ENCODE data around the gene RTL10.

The RTL10 gene

DNA sequence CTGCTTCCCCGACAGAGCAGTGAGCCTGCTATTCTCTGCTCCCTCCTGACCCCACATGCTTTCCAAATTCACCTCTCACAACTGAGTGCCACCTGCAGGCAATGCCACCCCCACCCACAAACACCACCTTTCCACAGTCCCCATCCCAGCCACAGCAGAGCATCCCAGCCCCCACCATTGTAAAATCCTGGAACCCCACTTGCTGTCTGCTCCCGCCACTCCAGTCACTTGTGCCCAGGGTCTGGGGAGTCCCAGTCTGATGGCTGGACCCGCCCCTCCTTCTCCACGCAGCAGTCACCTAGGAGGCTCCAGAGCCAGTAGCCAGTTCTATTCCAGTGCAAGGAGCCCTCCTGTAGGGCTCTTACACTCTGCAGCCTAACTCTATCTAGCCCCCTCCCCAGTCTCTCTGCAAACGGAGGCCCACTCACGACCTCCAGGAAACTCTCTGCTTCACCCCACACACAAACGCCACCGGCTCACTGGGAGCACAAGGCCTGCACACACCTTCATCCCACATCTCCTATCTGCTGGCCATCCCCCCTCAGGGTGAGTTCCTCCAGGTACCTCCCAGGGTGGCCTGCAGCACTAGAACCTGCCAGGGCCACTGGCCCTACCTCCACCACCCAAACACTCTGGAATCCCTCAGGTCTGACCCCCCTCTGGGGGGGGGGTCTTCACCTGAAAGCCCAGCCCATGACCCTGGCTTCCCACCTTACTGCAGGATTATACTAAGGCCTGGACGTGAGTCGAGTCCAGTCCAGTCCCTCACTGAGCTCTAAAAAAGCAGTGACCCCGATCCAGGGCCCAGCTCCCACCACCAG, 1.4 kb downstream of the RTL10 start:
- FAIRE-seq, result no peak
- DNase-seq (ENCODE audit: insufficient read length, low spot score), result no peak
- no peak for TF ChIP-seq POLR2A (IDR thresholded peaks at IDR 0.05; ENCODE audit: low read depth, low read length)

DNA sequence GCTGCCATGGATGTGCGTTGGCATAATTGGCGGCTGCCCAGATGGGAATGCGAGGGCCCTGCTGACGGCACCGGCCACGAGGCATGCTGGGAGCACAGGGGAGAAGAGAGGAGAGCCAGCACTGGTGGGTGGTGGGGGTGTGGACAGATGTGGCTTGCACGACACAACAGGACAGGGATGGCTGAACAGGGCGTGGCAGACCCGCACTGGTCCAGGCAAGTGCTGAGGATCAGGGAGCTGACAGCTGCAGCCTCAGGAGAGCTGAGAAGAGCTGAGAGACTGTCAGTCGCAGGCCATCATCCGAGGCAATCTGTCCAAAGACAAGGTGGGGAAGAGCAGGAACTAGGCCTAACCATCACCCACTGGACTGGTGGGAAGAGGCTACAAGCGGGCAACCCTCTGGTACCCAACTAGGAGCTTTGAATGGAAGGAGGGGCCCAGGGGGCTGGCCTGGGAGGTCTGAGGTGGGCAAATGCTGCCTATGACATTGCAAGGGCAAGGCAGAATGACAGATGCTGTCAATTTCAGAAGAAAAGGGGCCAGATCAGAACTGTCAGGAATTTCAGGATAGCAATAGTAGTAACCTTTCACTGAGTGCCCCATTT, 2.4 kb downstream of the RTL10 start:
- TF ChIP-seq POLR2A (IDR thresholded peaks at IDR 0.05; ENCODE audit: low read depth, low read length), result no peak
- no peak for DNase-seq (ENCODE audit: insufficient read length, low spot score)
- FAIRE-seq, result no peak

DNA sequence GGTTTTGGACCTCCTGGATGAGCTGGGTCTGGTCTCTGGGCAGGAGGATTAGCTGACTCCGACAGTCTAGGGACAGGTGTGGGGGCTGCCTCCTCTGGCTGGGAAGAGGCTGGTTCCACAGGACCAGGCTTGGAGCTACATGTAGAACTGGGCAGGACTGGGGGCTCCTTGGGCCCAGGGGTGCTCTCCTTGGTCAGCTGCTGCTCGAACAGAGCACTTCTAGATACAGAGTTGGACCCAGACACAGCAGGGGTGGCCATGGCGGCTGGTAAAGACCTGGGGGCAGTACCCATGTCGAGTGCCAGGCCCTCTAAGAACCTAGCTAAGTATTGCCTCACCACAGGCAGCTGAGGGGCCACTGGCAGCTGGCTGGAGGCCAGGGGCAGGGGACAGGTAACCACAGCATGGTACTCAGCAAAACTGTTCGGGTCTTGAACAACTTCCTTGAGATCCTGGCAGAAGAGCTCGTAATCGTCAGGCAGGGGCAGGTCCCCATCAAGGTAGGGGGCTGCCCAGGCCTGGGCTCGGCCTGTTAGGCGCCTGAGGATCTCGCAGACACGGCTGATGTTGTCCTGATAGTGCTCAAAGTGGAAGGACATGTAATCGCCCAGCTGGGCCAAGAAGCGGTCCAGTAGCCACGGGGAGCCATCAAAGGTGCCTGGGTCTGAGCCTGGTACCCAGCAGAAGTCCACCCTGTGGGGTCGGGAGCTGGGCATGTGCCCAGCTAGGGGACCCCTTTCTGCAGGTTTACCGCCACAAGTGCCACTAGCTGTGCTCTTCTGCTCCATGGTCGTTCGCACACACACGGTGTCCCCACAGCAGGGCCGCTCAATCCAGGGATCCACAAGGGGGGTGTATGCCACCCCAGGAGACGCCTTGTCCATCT, 3.1 kb downstream of the RTL10 start:
- DNase-seq (ENCODE audit: insufficient read length, low spot score) (no peak), FAIRE-seq (no peak)
- TF ChIP-seq POLR2A (IDR thresholded peaks at IDR 0.05; ENCODE audit: low read depth, low read length), result no peak

DNA sequence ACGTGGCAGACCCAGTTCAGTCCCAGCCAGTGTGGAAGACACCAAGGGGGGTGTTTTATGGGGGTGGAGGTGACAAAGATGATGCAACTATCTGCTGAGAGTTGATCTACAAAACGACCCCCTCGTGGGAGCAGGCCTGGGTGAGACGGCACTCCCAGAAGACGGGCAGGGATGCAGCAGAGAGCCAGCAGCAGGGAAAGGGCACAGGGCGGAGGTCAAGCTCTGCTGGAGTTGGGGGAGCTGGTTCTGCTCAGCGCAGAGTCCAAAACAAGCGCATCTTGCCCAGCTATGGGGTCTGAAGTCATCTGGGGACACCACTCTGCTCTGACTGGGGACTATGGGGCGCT, 3.9 kb downstream of the RTL10 start:
- TF ChIP-seq POLR2A (IDR thresholded peaks at IDR 0.05; ENCODE audit: low read depth, low read length), result no peak
- no peak for FAIRE-seq
- DNase-seq (ENCODE audit: insufficient read length, low spot score), result no peak

DNA sequence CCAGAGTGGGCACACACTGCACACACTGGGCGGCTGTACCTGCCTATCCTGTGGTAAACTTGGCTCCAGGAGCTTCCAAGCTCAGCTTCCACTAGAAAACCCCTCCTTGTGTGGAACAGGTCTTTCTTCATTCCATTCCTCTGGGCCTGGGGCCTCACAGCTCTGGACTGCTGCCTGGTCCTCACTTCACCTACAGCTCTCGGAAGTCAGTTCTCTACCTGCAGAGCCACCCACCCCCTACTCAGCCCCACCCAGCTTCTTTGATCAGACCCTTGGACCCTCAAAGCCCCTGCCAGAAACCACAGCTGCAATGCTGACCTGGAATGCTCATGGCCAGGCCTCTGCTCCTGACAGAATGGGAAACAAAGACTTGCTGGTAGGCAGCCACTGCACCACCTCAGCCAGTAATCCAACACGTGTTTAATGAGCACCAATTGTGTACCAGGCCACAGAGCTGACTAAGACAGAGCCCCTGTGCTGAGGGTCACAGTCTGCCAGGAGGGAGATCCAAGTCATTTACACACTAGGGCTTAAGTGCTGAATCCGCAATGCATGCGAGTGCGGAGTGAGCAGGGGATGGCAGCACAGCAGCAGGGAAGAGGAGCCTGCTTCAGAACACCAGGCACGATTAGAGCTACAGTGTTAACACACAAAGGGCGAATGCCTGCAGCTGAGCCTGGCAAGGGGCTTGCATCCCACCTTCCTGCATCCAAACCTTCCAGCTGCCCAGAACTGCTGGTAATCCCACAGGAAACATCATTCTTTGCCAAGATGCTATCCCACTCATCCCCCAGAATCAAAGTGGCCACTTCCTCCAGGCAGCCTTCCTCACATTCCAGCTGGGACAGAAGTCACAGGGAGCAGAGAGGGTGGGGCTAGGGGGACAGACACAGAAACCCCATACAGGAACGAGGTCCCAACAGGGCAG, 4.6 kb downstream of the RTL10 start:
- DNase-seq (ENCODE audit: insufficient read length, low spot score) (no peak), FAIRE-seq (no peak)
- no peak for TF ChIP-seq POLR2A (IDR thresholded peaks at IDR 0.05; ENCODE audit: low read depth, low read length)

DNA sequence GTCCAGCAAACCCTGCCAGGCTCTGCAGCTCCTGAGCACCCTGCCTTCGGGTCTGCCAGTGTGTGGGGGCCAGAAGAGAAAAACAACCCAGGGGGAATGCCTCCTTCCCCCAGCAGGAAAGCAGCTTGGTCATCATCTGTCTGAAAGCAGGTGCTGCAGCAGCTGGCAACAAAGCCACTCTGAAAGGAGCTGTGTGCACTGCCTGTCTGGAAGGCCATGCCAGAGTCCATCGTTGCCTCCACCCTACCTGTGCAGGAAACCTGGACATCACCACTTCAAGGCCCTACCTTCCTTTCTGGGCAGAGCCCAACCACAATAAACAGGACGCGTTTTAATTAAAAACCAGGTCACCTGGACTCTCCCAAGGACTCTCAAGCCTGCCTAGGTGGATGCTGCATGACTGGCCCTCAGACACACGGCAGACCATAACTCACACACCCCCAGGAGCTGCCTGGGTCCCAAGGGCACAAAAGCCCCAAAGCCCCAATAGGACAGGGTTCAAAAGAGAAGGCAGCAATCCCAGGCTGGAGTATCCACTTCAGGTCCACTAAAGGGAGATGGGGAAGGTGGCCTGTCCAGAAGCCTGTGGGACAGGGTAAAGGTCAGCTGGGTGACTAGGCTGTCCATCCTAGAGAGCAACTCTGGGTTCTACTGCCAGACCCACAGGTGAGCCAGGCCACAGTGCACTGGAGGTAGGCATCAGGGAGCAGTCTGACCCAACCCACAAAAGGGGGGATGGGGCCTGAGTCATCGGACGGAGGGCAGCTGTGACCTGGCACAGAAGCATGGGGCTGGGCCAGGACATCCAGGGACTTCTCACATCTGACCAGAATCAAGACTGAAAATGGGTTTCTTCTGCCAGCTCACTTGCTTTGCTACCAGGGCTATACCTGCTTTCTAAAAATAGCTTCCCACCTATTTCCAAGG, 6.1 kb downstream of the RTL10 start:
- DNase-seq (ENCODE audit: insufficient read length, low spot score) (peak; percentile 32), FAIRE-seq (no peak)

DNA sequence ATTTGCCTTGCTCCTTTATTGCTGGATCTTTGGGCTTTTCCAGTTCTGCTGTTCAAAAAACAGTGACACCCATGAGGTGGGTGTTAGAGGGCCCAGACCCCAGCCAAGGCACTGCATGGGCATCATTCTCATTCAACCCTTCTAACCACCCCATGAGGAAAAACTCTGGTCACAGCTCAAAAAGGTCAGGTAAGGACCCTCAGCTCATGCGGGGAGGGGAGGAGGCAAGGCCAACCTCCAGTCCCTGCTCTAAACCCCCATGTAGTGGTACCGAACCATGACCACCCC, 7.4 kb downstream of the RTL10 start:
- DNase-seq (ENCODE audit: insufficient read length, low spot score), result no peak
- FAIRE-seq, result no peak
- no peak for TF ChIP-seq POLR2A (IDR thresholded peaks at IDR 0.05; ENCODE audit: low read depth, low read length)

More for the DNA sequence above, 6.1 kb downstream of the RTL10 start:
- no peak for TF ChIP-seq POLR2A (IDR thresholded peaks at IDR 0.05; ENCODE audit: low read depth, low read length)

DNA sequence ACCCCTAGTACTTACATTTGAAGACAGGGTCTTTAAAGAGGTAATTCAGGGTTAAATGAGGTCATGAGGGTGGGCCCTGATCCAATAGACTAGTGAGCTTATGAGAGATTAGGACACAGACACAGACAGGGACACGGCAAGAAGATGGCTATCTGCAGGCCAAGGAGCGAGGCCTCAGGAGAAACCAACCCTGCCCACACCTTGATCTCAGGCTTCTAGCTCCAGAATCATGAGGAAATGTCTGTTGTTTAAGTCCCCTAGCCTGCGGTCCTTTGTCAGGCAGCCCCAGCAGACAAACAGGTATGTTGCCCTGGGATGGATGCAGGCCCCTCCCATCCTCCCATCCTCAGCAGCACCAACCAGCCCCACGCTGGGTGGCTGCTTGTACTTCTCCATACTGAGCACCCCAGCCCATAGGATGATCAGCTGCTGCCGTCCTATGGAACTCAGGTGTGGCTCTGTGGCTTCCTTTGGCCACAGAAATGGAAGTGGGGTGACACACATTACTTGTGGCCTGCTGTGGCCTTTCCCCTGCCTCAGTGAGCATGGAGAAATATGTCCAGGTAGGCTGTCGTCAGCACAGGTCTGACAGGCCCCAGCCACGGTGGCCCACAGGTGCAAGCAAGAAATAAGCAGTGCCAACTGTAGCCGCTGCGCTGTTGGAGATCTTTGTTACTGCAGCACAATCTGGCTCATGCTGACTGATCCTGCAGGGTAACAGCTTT, 7.9 kb downstream of the RTL10 start:
- no peak for TF ChIP-seq POLR2A (IDR thresholded peaks at IDR 0.05; ENCODE audit: low read depth, low read length)
- FAIRE-seq (no peak), DNase-seq (ENCODE audit: insufficient read length, low spot score) (no peak)

DNA sequence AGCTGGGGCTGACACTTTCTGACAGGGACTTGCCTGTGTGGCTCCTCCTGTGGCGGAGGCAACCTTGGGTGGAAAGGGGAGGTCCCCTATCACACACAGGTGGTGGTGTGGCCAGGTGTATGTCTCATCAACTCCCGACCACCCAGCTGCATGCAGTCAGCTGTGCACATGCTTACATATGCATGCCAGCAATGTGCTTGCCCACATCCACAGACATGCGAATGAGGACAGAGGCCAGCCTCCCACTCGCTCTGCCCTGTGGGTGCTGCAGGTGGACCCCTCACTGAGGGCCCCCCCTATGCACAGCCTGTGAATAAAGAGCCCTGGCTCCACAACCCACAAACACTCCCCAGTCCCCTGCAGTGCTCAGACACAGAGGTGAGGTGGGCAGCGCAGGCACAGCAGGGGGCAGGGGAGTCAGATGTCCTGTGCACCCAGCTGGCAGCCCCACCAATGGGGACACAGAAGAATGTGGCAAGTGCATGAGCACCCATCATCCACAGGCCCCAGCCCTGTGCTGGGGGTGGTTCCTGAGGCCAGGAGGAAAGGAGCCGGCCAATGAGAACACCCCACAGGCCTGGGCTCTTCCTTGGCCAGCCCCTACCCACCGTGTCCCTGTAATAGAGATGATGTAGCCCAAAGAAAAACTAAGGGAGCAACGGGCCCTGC, 9.5 kb downstream of the RTL10 start:
- DNase-seq (ENCODE audit: insufficient read length, low spot score) (peak; percentile 26), FAIRE-seq (no peak)
- TF ChIP-seq POLR2A (IDR thresholded peaks at IDR 0.05; ENCODE audit: low read depth, low read length), result no peak

DNA sequence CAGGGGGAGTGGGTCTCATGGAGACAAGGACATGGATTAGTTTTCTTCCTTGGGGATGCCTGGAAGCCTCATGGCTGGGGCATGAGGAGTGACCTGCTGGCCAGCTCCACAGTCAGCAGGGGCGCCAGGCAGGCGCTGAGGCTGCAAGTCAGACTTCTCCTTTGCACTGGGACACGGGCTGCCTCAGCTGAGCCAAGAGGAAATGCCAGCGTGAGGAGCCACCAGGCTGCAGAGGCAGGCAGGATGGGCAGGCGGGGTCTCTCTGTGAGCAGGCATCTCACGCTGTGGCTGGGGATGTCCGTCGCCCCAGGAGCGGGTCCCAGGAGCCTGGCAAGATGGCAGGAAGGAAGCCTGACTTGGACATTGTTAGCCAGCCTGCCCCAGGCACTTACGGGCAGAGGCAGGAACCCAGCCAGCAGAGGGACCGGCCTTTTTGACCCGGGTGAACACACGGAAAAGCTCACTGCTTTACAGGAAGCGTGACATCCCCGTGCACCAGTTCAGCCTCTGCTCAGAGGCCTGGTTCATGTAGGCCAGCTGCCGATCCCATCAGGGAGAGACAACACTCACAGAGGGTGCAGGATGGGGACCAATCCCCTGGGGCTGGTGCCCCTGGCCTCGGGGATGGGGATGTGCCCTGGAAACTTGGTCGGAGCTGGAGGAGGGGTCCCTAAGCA, 10.2 kb downstream of the RTL10 start:
- TF ChIP-seq POLR2A (IDR thresholded peaks at IDR 0.05; ENCODE audit: low read depth, low read length), result 0 out of 2 replicates have a peak, but pooled peaks have one; percentile 17
- no peak for FAIRE-seq
- peak; percentile 57 for DNase-seq (ENCODE audit: insufficient read length, low spot score)

DNA sequence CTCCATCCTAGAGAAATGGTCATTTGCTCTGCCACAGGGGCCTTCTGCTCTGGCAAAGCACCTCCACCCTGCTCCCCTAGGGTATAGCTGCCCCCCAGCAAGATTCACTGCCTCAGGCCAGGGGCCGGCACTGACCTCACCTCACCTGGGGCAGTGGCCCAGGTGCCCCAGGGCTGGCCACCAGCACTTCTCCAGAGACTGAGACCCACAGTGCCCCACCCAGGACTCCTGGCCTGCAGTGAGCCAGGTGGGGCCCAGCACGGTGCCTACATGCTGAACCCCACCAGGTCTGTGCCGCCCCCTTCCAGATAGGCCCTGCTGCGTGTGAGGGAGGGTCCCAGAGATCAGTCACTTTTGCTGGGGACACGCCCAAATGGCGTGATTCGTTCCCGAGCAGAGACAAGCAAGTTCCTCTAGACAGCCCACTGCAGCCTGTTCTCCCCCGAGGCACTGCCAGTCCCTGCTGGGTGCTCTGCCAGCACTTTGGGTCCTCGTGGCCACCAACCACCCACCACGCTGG, 10.8 kb downstream of the RTL10 start:
- no peak for FAIRE-seq
- no peak for TF ChIP-seq POLR2A (IDR thresholded peaks at IDR 0.05; ENCODE audit: low read depth, low read length)
- no peak for DNase-seq (ENCODE audit: insufficient read length, low spot score)
